ENCODE results near the gene KIAA0232. TPM values are rescaled to one million over a fixed set of nuclear protein-coding genes. Genes with fewer than 3 reads are reported as not detected.
A peak's percentile ranks its signal among the peaks of the same experiment; 100 is the strongest.

Gene KIAA0232
- total and polyA plus RNA-seq, 2 experiments from 2014 or later: 20.6 to 21.7 TPM

GRCh38 chr4:6840062-6840976, 57.8 kb downstream of the KIAA0232 start:
- H3K4me3 ChIP-seq: no peak overlapping the region
- H3K9ac ChIP-seq: no peak overlapping the region
- H3K27ac ChIP-seq: no peak overlapping the region
- H3K79me2 ChIP-seq (ENCODE audit: insufficient read depth): peaks cover 74% of the 10 kb centered on the region
- TF ChIP-seq EZH2phosphoT487 (IDR thresholded peaks at IDR 0.05; ENCODE audit: insufficient read depth, low read depth) (no peak), EZH2 (IDR thresholded peaks at IDR 0.05; ENCODE audit: insufficient read depth, poor library complexity, severe bottlenecking) (no peak)
- H4K20me1 ChIP-seq (ENCODE audit: insufficient read depth): peaks cover 6% of the 10 kb centered on the region; the same call in 1 of the 2 replicates
- H3F3A ChIP-seq (ENCODE audit: insufficient read depth): 0 out of 2 replicates have a peak, but pooled peaks cover 3% of the 10 kb centered on the region
- DNase-seq: peak; percentile 27
- H3K9me2 ChIP-seq (ENCODE audit: insufficient read depth): no peaks in the 10 kb centered on the region
- in situ Hi-C loops (cut with MboI): no loop called here
- H3K36me3 ChIP-seq (ENCODE audit: low read depth): peaks cover 4% of the 10 kb centered on the region; the same call in 1 of the 2 replicates
- H3K9me3 ChIP-seq (ENCODE audit: low read depth): no peaks in the 10 kb centered on the region
- 64 to 69% methylated on average over 8 of the region's 8 CpGs for WGBS, 2 experiments (ENCODE audit: low coverage in 1 of 2, low lambda C conversion rate in 2 of 2, missing lambda C conversion rate in 2 of 2)
- no peaks in the 10 kb centered on the region for H3K27me3 ChIP-seq (replicated peaks; ENCODE audit: insufficient read depth)
- H3K4me2 ChIP-seq (ENCODE audit: unreplicated experiment): no peak overlapping the region
- no peak overlapping the region for H2AFZ ChIP-seq
- peaks cover 13% of the 10 kb centered on the region for H3K4me1 ChIP-seq (ENCODE audit: insufficient read depth)

GRCh38 chr4:6845027-6845426, 62.5 kb downstream of the KIAA0232 start:
- Histone ChIP-seq H3F3A (ENCODE audit: insufficient read depth) (0 out of 2 replicates have a peak, but pooled peaks cover 3% of the 10 kb centered on the region), H3K4me2 (ENCODE audit: unreplicated experiment) (no peak overlapping the region), H3K9ac (no peak overlapping the region), H2AFZ (no peak overlapping the region), H3K79me2 (ENCODE audit: insufficient read depth) (peaks cover 82% of the 10 kb centered on the region), H3K4me1 (ENCODE audit: insufficient read depth) (peaks cover 20% of the 10 kb centered on the region), H3K27ac (no peak overlapping the region), H3K9me3 (ENCODE audit: low read depth) (no peaks in the 10 kb centered on the region), H3K4me3 (no peak overlapping the region), H3K36me3 (ENCODE audit: low read depth) (peaks cover 9% of the 10 kb centered on the region; the same call in 1 of the 2 replicates), H3K9me2 (ENCODE audit: insufficient read depth) (no peaks in the 10 kb centered on the region), H4K20me1 (ENCODE audit: insufficient read depth) (peaks cover 10% of the 10 kb centered on the region; the same call in 1 of the 2 replicates), H3K27me3 (replicated peaks; ENCODE audit: insufficient read depth) (no peaks in the 10 kb centered on the region)
- TF ChIP-seq EZH2phosphoT487 (IDR thresholded peaks at IDR 0.05; ENCODE audit: insufficient read depth, low read depth) (no peak), EZH2 (IDR thresholded peaks at IDR 0.05; ENCODE audit: insufficient read depth, poor library complexity, severe bottlenecking) (no peak)
- in situ Hi-C loops (cut with MboI): no loop called here
- 100% methylated on average over 1 of the region's 1 CpG for WGBS, 2 experiments (ENCODE audit: low coverage in 1 of 2, low lambda C conversion rate in 2 of 2, missing lambda C conversion rate in 2 of 2)
- no peak for DNase-seq

- H3K4me1 ChIP-seq (ENCODE audit: insufficient read depth): peaks cover 15% of the 10 kb centered on the region
- DNase-seq: no peak
- TF ChIP-seq EZH2phosphoT487 (IDR thresholded peaks at IDR 0.05; ENCODE audit: insufficient read depth, low read depth) (no peak), EZH2 (IDR thresholded peaks at IDR 0.05; ENCODE audit: insufficient read depth, poor library complexity, severe bottlenecking) (no peak)
- no peak overlapping the region for H3K4me3 ChIP-seq
- no peak overlapping the region for H3K9ac ChIP-seq
- no peak overlapping the region for H2AFZ ChIP-seq
- peaks cover 81% of the 10 kb centered on the region for H3K79me2 ChIP-seq (ENCODE audit: insufficient read depth)
- H3K4me2 ChIP-seq (ENCODE audit: unreplicated experiment): no peak overlapping the region
- H3K9me3 ChIP-seq (ENCODE audit: low read depth): no peaks in the 10 kb centered on the region
- H4K20me1 ChIP-seq (ENCODE audit: insufficient read depth): peaks cover 5% of the 10 kb centered on the region; the same call in 1 of the 2 replicates
- H3K9me2 ChIP-seq (ENCODE audit: insufficient read depth): no peaks in the 10 kb centered on the region
- H3K36me3 ChIP-seq (ENCODE audit: low read depth): peaks cover 9% of the 10 kb centered on the region; the same call in 1 of the 2 replicates
- no peaks in the 10 kb centered on the region for H3F3A ChIP-seq (ENCODE audit: insufficient read depth)
- in situ Hi-C loops (cut with MboI): no loop called here
- no peaks in the 10 kb centered on the region for H3K27me3 ChIP-seq (replicated peaks; ENCODE audit: insufficient read depth)
- H3K27ac ChIP-seq: no peak overlapping the region
- 85 to 88% methylated on average over 6 of the region's 6 CpGs for WGBS, 2 experiments (ENCODE audit: low coverage in 1 of 2, low lambda C conversion rate in 2 of 2, missing lambda C conversion rate in 2 of 2)
These were observed 63.0 kb downstream of the KIAA0232 start for GRCh38 chr4:6845574-6845973.

GRCh38 chr4:6847178-6847577, 64.7 kb downstream of the KIAA0232 start:
- in situ Hi-C loops (cut with MboI): no loop called here
- Histone ChIP-seq H3K27me3 (replicated peaks; ENCODE audit: insufficient read depth) (no peaks in the 10 kb centered on the region), H4K20me1 (ENCODE audit: insufficient read depth) (0 out of 2 replicates have a peak, but pooled peaks cover 5% of the 10 kb centered on the region), H3K9me3 (ENCODE audit: low read depth) (no peaks in the 10 kb centered on the region), H3K27ac (peak overlapping the region; percentile 1; the same call in 1 of the 2 replicates), H3K4me1 (ENCODE audit: insufficient read depth) (peaks cover 12% of the 10 kb centered on the region), H2AFZ (no peak overlapping the region), H3F3A (ENCODE audit: insufficient read depth) (no peaks in the 10 kb centered on the region), H3K9me2 (ENCODE audit: insufficient read depth) (no peaks in the 10 kb centered on the region), H3K4me2 (ENCODE audit: unreplicated experiment) (peak overlapping the region; percentile 24), H3K4me3 (no peak overlapping the region), H3K9ac (no peak overlapping the region), H3K36me3 (ENCODE audit: low read depth) (peaks cover 21% of the 10 kb centered on the region; the same call in 1 of the 2 replicates), H3K79me2 (ENCODE audit: insufficient read depth) (peaks cover 81% of the 10 kb centered on the region)
- no peak for TF ChIP-seq EZH2phosphoT487 (IDR thresholded peaks at IDR 0.05; ENCODE audit: insufficient read depth, low read depth)
- TF ChIP-seq EZH2 (IDR thresholded peaks at IDR 0.05; ENCODE audit: insufficient read depth, poor library complexity, severe bottlenecking): no peak
- WGBS, 2 experiments (ENCODE audit: low coverage in 1 of 2, low lambda C conversion rate in 2 of 2, missing lambda C conversion rate in 2 of 2): 29 to 30% methylated on average over 2 of the region's 2 CpGs
- DNase-seq: peak; percentile 14

Measured in GM23248 (cell line).